ENCODE results near the gene HIPK1.

- TF ChIP-seq CTCF (IDR thresholded peaks at IDR 0.05 in 4 of 5, conservative IDR thresholded peaks at IDR 0.05 in 1 of 5) (no peak), POLR2A (IDR thresholded peaks at IDR 0.05) (no peak)
These were observed 29.6 kb downstream of the HIPK1 start for GRCh38 chr1:113958691-113959090.
